Testis (tissue), 3 donors: ENCODE measurements around the gene N4BP3. TPM values are rescaled to one million over a fixed set of nuclear protein-coding genes. Genes with fewer than 3 reads are reported as not detected.

Source experiments
- DNase-seq: peaks from one replicate; pipeline ENCODE4 v3.0.0-alpha.2; 2019
- H3K27ac ChIP-seq, 2 donors: fragments of 200-600 bp; sonication (generic); one replicate each; pipeline ENCODE4 v1.5.1; 2019
- H3K27me3 ChIP-seq: fragments of 200-600 bp; sonication (generic); one replicate; pipeline ENCODE4 v1.5.1; 2019
- H3K36me3 ChIP-seq: fragments of 200-600 bp; sonication (generic); one replicate; pipeline ENCODE4 v1.5.1; 2017; ENCODE audit warnings: low read depth; ENCODE audit errors: missing control alignments
- H3K4me1 ChIP-seq: fragments of 200-600 bp; sonication (generic); one replicate; pipeline ENCODE4 v1.5.1; 2019
- H3K4me3 ChIP-seq, 2 donors: fragments of 200-600 bp; sonication (generic); one replicate each; pipeline ENCODE4 v1.5.1; 2017 to 2019
- H3K9me3 ChIP-seq: fragments of 200-600 bp; sonication (generic); one replicate; pipeline ENCODE4 v1.5.1; 2017
- CTCF ChIP-seq, 3 experiments: fragments of 450-650 bp in 2 of 3; fragments of 200-600 bp in 1 of 3; sonication (generic) in 1 of 3; IDR thresholded peaks; one replicate each; pipeline ENCODE4 v1.5.1; 2016 to 2019; ENCODE audit warnings: antibody characterized with exemption in 3 of 3, mild to moderate bottlenecking in 2 of 3, moderate library complexity in 1 of 3
- POLR2A ChIP-seq: fragments of 450-650 bp; IDR thresholded peaks from one replicate; pipeline ENCODE4 v1.6.1; 2017; ENCODE audit warnings: antibody characterized with exemption, mild to moderate bottlenecking, moderate library complexity
- WGBS, 2 donors: methylation state at CpG; one replicate each; pipeline ENCODE4 v1.1.5; 2018; 5-methylcytosine and 5-hydroxymethylcytosine counted together
- intact Hi-C: fragments of 100-400 bp; cut with DNase I; formaldehyde crosslinking; loops from one replicate; pipeline ENCODE4 v1.15.1; 2023; ENCODE audit warnings: low total_unique reads
- polyA plus RNA-seq: library from polyadenylated mRNA; stranded (reverse); fragments of 350-450 nt; fragmentation: Illumina TruSeq; extraction: RNeasy Lipid Tissue Mini Kit (QIAGEN cat#74804); gene quantifications from one replicate; pipeline ENCODE4 v1.2.3, GENCODE V29; 2014; ENCODE audit warnings: low read depth, low replicate concordance; ENCODE audit not compliant: insufficient read depth
- total RNA-seq, 2 donors: library from RNA; depleted of rRNA; stranded (reverse); fragments of >200 nt; gene quantifications; one replicate each; pipeline ENCODE4 v1.2.3, GENCODE V29; 2016

Gene N4BP3
- total and polyA plus RNA-seq, 3 donors from 2014 or later, result 1.4 to 3.6 (median 3.2) TPM

- no peak for DNase-seq
- H3K27me3 ChIP-seq, result no peaks in the 10 kb centered on the region
- TF ChIP-seq CTCF (IDR thresholded peaks at IDR 0.05) (no peak), POLR2A (no peak)
- no peaks in the 10 kb centered on the region for H3K4me1 ChIP-seq
- WGBS, 2 donors, result 77 to 91% methylated on average over 3 of the region's 3 CpGs
- H3K4me3 ChIP-seq, result no peak overlapping the region
- intact Hi-C loops, result no loop called here
- no peak overlapping the region for H3K27ac ChIP-seq
- no peaks in the 10 kb centered on the region for H3K36me3 ChIP-seq
- H3K9me3 ChIP-seq, result no peaks in the 10 kb centered on the region
These were observed 61.1 kb downstream of the N4BP3 start for GRCh38 chr5:178174456-178174855.

Other genes starting within 250 kb of the N4BP3 start
- not detected for gene PROP1, start 117.3 kb upstream of the N4BP3 start, total RNA-seq
- gene PROP1, start 117.3 kb upstream of the N4BP3 start, polyA plus RNA-seq, result not detected
- 100 to 1,000 TPM in 1 of 2 donors, 10 to 100 TPM in 1; 73.0 to 102 TPM for gene RMND5B, start 17.5 kb downstream of the N4BP3 start, total RNA-seq
- gene RMND5B, start 17.5 kb downstream of the N4BP3 start, polyA plus RNA-seq, result 181 TPM
- gene NHP2, start 40.4 kb downstream of the N4BP3 start, total RNA-seq, result 100 to 1,000 TPM; 132 to 208 TPM
- 105 TPM for gene NHP2, start 40.4 kb downstream of the N4BP3 start, polyA plus RNA-seq
- gene GMCL2, start 73.8 kb downstream of the N4BP3 start, total RNA-seq, result 10 to 100 TPM in 1 of 2 donors, 1 to 10 TPM in 1; 9.8 to 11.0 TPM
- gene GMCL2, start 73.8 kb downstream of the N4BP3 start, polyA plus RNA-seq, result 53.5 TPM
- 10 to 100 TPM; 66.2 to 71.0 TPM for gene HNRNPAB, start 91.0 kb downstream of the N4BP3 start, total RNA-seq
- 63.1 TPM for gene HNRNPAB, start 91.0 kb downstream of the N4BP3 start, polyA plus RNA-seq
- 100 to 1,000 TPM; 121 to 122 TPM for gene PHYKPL, start 119.3 kb downstream of the N4BP3 start, total RNA-seq
- gene PHYKPL, start 119.3 kb downstream of the N4BP3 start, polyA plus RNA-seq, result 81.7 TPM